Heart right ventricle (tissue), 16 donors: ENCODE measurements around the gene GTF2I. TPM values are rescaled to one million over a fixed set of nuclear protein-coding genes. Genes with fewer than 3 reads are reported as not detected.

Source experiments
- ATAC-seq, 8 donors: fragments of 200-7000 bp; cut with Tn5 transposase; one replicate each; pipeline ENCODE4 v1.9.1; 2020; ENCODE audit warnings: mild to moderate bottlenecking in 8 of 8, moderate library complexity in 8 of 8, moderate number of reproducible peaks in 1 of 8
- DNase-seq, 2 donors: peaks; one replicate each; pipeline ENCODE4 v3.0.0-alpha.2; 2020
- H3K27ac ChIP-seq, 10 donors: fragments of 200-600 bp; sonication (generic) in 2 of 10; one replicate each; pipeline versions ENCODE4 v1.5.0 to v1.8.0; 2020 to 2022; ENCODE audit warnings: mild to moderate bottlenecking in 3 of 10
- H3K27me3 ChIP-seq, 7 donors: fragments of 200-600 bp; one replicate each; pipeline ENCODE4 v1.8.0; 2021 to 2022; ENCODE audit warnings: mild to moderate bottlenecking in 2 of 7
- H3K36me3 ChIP-seq, 9 donors: fragments of 200-600 bp; sonication (generic) in 1 of 9; one replicate each; pipeline versions ENCODE4 v1.5.0 to v1.8.0; 2020 to 2022; ENCODE audit warnings: mild to moderate bottlenecking in 2 of 9
- H3K4me1 ChIP-seq, 9 donors: fragments of 200-600 bp; sonication (generic) in 1 of 9; one replicate each; pipeline versions ENCODE4 v1.5.0 to v1.8.0; 2020 to 2022; ENCODE audit warnings: mild to moderate bottlenecking in 4 of 9
- H3K4me3 ChIP-seq, 10 donors: fragments of 200-600 bp; sonication (generic) in 2 of 10; one replicate each; pipeline versions ENCODE4 v1.5.0 to v1.8.0; 2020 to 2022; ENCODE audit warnings: mild to moderate bottlenecking in 7 of 10, moderate library complexity in 2 of 10
- H3K9me3 ChIP-seq, 11 donors: fragments of 200-600 bp in 10 of 11; sonication (generic) in 2 of 11; one replicate each; pipeline versions ENCODE4 v1.5.0 to v1.8.0; 2013 to 2022; ENCODE audit warnings: mild to moderate bottlenecking in 2 of 11, control low read depth in 1 of 11, moderate library complexity in 1 of 11
- WGBS, 2 donors: extraction: QIAGEN DNeasy Blood & Tissue Kit; methylation state at CpG; one replicate each; pipeline ENCODE4 v1.1.7; 2013; ENCODE audit warnings: inconsistent platforms in 1 of 2; 5-methylcytosine and 5-hydroxymethylcytosine counted together
- intact Hi-C, 10 donors: fragments of 100-400 bp; cut with DNase I; formaldehyde crosslinking; loops; one replicate each; pipeline versions ENCODE4 v1.11.1 to v1.14.2; 2022
- polyA plus RNA-seq, 2 donors: library from polyadenylated mRNA; stranded (reverse); fragments of 200-250 nt; gene quantifications; one replicate each; pipeline ENCODE4 v1.2.3, GENCODE V29; 2013
- total RNA-seq, 10 donors: library from RNA; stranded (reverse); fragmentation: NEBNext Ultra II Directional in 3 of 10; extraction: Animal tissue kit (Norgen Biotek cat#: 25700) in 3 of 10; gene quantifications; one replicate each; pipeline versions ENCODE4 v1.2.1 to v1.2.4, GENCODE V29; 2021 to 2023
- TF ChIP-seq, protein P1 (sequence below), 9 donors: fragments of 200-600 bp; sonication (generic) in 2 of 9; IDR thresholded peaks; one replicate each; pipeline versions ENCODE4 v1.5.0 to v1.8.0; 2021 to 2022; ENCODE audit warnings: antibody characterized with exemption in 9 of 9, mild to moderate bottlenecking in 5 of 9, moderate library complexity in 1 of 9
- donor health status: Arrhythmogenic right ventricular cardiomyopathy.
- donor health status: ischemic (EF 13 %, LVEDD 7.1; RV severe dilation, severe dysfunction).
- donor health status: healthy with polysubstance abuse.
- donor health status: DM: no; HTN: yes; CAD: no.
- donor health status: DM: no; HTN: no; CAD: no.
- donor health status: ischemic (EF 25% LVEDD 6.9; RV normal size, moderate dysfunction).
- donor health status: ischemic (EF 25% LVEDD 5.7; RV mildly dilated, moderate dysfunction).
- donor health status: healthy.
- donor health status: DM: yes; HTN: yes; CAD: no.
- donor health status: Ischemic cardiomyopathy.
- donor health status: ischemic (EF 35%, LVEDD 5.7; RV mildly dilated, moderate dysfunction).
- donor health status: nonischemic (EF 11% LVEDD 7.7; RV severe dilation, severe dysfunction).
- donor health status: DM: yes; HTN: yes; CAD: no.
- donor health status: PGD.
- donor health status: ischemic (EF 29% LVEDD 5.4; RV normal size, mild dysfunction).
- donor health status: nonischemic (EF 23%, LVEDD 6.1; RV moderate dilation, normal function).

The GTF2I gene
- total and polyA plus RNA-seq, 12 donors: 18.9 to 152 (median 116) TPM

GRCh38 chr7:74654811-74655210, 2.7 kb upstream of the GTF2I start:
- Histone ChIP-seq H3K9me3 (no peaks in the 10 kb centered on the region), H3K4me3 (no peak overlapping the region), H3K27me3 (no peaks in the 10 kb centered on the region), H3K36me3 (peaks cover 0 to 7% (median 0%) of the 10 kb centered on the region in 9 donors), H3K4me1 (peaks cover 3 to 33% (median 24%) of the 10 kb centered on the region in 9 donors), H3K27ac (no peak overlapping the region)
- DNase-seq: no peak
- intact Hi-C loops: loop anchor here in 3 of 10 donors (10.0 kb wide), 1 partner anchor 200 kb away; the partner anchor contains the start of gene GTF2IRD1 (in 3 of the 3)
- 97 to 99% methylated on average over 5 of the region's 5 CpGs for WGBS, 2 donors
- TF ChIP-seq, protein P1, sequence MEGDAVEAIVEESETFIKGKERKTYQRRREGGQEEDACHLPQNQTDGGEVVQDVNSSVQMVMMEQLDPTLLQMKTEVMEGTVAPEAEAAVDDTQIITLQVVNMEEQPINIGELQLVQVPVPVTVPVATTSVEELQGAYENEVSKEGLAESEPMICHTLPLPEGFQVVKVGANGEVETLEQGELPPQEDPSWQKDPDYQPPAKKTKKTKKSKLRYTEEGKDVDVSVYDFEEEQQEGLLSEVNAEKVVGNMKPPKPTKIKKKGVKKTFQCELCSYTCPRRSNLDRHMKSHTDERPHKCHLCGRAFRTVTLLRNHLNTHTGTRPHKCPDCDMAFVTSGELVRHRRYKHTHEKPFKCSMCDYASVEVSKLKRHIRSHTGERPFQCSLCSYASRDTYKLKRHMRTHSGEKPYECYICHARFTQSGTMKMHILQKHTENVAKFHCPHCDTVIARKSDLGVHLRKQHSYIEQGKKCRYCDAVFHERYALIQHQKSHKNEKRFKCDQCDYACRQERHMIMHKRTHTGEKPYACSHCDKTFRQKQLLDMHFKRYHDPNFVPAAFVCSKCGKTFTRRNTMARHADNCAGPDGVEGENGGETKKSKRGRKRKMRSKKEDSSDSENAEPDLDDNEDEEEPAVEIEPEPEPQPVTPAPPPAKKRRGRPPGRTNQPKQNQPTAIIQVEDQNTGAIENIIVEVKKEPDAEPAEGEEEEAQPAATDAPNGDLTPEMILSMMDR (IDR thresholded peaks at IDR 0.05): no peak
- no peak for ATAC-seq

GRCh38 chr7:74655324-74655723, 2.2 kb upstream of the GTF2I start:
- peaks cover 3 to 36% (median 29%) of the 10 kb centered on the region in 9 donors for H3K4me1 ChIP-seq
- peak overlapping the region in 5 of 10 donors; percentile 75 to 100 (median 95) for H3K4me3 ChIP-seq
- DNase-seq (no peak), ATAC-seq (no peak)
- 84 to 90% methylated on average over 8 of the region's 8 CpGs for WGBS, 2 donors
- no peaks in the 10 kb centered on the region for H3K27me3 ChIP-seq
- TF ChIP-seq, protein P1 (IDR thresholded peaks at IDR 0.05): no peak
- H3K9me3 ChIP-seq: no peaks in the 10 kb centered on the region
- peaks cover 0 to 7% (median 0%) of the 10 kb centered on the region in 9 donors for H3K36me3 ChIP-seq
- intact Hi-C loops: loop anchor here in 3 of 10 donors (10.0 kb wide), 1 partner anchor 201 kb away; the partner anchor contains the start of gene GTF2IRD1 (in 3 of the 3)
- H3K27ac ChIP-seq: peak overlapping the region in 2 of 10 donors; percentile 99 to 100

DNA sequence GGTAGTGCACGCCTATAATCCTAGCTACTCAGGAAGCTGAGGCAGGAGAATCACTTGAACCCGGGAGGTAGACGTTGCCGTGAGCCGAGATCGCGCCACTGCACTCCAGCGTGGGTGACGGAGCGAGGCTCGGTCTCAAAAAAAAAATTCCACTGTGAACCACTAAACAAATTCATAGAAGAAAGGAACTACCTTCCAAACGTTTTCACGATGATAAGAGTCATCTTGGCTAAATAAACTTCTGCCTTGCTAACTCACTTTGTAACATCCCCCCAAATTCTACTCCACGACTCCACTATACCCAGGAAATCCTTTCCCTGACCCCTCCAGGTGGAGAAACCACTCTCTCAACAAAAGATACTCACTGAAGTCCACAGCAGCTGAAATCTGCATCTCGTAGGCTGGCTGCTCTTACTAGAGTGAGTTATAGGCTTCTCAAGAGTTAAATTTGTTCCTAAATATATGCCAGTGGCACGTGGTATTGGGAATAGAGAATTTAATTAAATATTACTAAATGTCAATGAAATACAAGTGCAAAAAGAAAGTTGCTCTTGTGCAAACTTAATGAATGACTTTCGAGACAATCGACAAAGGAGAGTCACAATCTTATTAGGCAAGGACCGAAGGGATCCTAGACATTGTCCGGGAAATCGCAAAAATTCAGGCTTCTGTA, 1.6 kb upstream of the GTF2I start:
- H3K27me3 ChIP-seq: no peaks in the 10 kb centered on the region
- ATAC-seq (no peak), DNase-seq (no peak)
- peak overlapping the region; percentile 91 to 100 (median 100) for H3K27ac ChIP-seq
- H3K36me3 ChIP-seq: peaks cover 0 to 7% (median 0%) of the 10 kb centered on the region in 9 donors
- WGBS, 2 donors: 29 to 42% methylated on average over 21 of the region's 21 CpGs
- intact Hi-C loops: loop anchor here in 3 of 10 donors (10.0 kb wide), 1 partner anchor 201 kb away; the partner anchor contains the start of gene GTF2IRD1 (in 3 of the 3)
- TF ChIP-seq, protein P1 (IDR thresholded peaks at IDR 0.05): no peak
- H3K9me3 ChIP-seq: no peaks in the 10 kb centered on the region
- H3K4me1 ChIP-seq: peaks cover 3 to 36% (median 30%) of the 10 kb centered on the region in 9 donors
- peak overlapping the region; percentile 64 to 100 (median 96) for H3K4me3 ChIP-seq

- 0% methylated on average over 23 of the region's 23 CpGs for WGBS, 2 donors
- Histone ChIP-seq H3K27ac (peak overlapping the region; percentile 91 to 100 (median 100)), H3K27me3 (no peaks in the 10 kb centered on the region), H3K4me3 (peak overlapping the region; percentile 64 to 100 (median 96)), H3K36me3 (peaks cover 0 to 7% (median 0%) of the 10 kb centered on the region in 9 donors), H3K9me3 (no peaks in the 10 kb centered on the region), H3K4me1 (peaks cover 3 to 40% (median 35%) of the 10 kb centered on the region in 9 donors)
- ATAC-seq (peak in 7 of 8 donors; percentile 22 to 75 (median 51)), DNase-seq (peak; percentile 63 to 68)
- intact Hi-C loops: loop anchor here in 3 of 10 donors (10.0 kb wide), 1 partner anchor 202 kb away; the partner anchor contains the start of gene GTF2IRD1 (in 3 of the 3)
- TF ChIP-seq, protein P1 (IDR thresholded peaks at IDR 0.05): peak in 5 of 9 donors; percentile 11 to 55 (median 52)
Observed at GRCh38 chr7:74656441-74656836, 1.1 kb upstream of the GTF2I start.
